Mucosa of gallbladder (tissue), 1 donor: ENCODE measurements around the gene PAM. TPM values are rescaled to one million over a fixed set of nuclear protein-coding genes. Genes with fewer than 3 reads are reported as not detected.
A peak's percentile ranks its signal among the peaks of the same experiment; 100 is the strongest.
"Not testable (repeated sequence)": the region's sequence is repeated elsewhere in the genome, so short reads cannot be mapped to it uniquely, and the experiment has no call there.

ENCODE experiments used
- DNase-seq: peaks from one replicate; pipeline ENCODE4 v3.0.0-alpha.2; 2020; ENCODE audit warnings: low spot score
- total RNA-seq: library from RNA; stranded (reverse); gene quantifications from one replicate; pipeline ENCODE4 v1.2.1, GENCODE V29; 2021
- donor health status: DM: no; HTN: no; CAD: no.

The PAM gene
- total RNA-seq, 1 donor from 2014 or later = 99.3 TPM

DNA sequence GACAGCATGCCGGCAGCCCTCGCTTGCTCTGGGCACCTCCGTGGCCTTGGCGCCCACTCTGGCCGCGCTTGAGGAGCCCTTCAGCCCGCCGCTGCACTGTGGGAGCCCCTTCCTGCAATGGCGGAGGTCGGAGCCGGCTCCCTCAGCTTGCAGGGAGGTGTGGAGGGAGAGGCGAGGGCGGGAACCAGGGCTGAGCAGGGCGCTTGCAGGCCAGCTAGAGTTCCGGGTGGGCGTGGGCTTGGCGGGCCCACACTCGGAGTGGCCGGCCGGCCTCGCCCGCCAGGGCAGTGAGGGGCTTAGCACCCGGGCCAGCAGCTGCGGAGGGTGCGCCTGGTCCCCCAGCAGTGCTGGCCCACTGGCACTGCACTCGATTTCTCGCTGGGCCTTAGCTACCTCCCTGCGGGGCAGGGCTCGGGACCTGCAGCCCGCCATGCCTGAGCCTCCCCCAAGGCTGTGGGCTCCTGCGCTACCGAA lies 3.2 kb upstream of the PAM start:
- not testable (repeated sequence) for DNase-seq

DNA sequence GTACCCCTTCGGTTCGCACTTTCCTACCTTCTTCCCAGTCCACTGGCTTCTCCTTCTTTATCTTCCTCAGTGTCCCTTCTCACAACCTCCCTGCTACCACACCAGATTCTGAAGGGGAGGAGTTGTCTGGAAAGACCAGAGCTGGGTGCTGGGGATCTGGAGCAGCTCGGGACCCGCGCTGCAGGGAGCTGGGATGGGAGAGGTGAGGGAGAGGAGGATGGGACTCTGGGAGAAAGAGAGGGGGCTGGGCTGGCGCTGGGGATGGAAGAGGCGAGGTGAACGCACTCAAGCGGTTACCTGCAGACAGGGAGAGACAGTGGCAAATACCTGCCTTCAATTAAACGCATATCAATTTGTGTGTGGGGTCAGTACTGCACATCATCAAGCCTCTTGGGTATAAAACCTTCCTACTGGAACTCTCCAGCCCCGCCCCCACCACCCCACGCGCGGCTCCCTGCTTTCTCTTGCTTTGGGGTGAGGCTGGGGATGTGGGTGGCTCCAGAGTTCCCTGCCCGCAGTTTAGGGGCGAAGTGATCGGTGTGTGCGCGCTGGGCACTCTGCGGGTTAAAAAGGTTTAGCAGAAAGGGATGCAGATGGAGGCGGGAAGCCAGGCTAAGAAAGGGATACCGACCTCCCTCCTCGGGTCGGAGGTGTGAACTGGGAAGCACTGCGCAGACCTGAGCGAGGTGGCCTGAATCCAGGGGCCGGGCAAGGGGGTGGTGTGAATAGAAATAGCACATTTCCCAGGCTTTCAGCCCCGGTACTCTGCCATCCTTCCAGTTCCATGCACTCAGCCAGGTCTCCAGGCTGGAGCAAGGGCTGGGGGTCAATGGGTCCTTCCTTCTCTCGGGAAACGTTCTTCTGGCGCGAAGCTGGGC lies 977 bp upstream of the PAM start:
- no peak for DNase-seq

DNA sequence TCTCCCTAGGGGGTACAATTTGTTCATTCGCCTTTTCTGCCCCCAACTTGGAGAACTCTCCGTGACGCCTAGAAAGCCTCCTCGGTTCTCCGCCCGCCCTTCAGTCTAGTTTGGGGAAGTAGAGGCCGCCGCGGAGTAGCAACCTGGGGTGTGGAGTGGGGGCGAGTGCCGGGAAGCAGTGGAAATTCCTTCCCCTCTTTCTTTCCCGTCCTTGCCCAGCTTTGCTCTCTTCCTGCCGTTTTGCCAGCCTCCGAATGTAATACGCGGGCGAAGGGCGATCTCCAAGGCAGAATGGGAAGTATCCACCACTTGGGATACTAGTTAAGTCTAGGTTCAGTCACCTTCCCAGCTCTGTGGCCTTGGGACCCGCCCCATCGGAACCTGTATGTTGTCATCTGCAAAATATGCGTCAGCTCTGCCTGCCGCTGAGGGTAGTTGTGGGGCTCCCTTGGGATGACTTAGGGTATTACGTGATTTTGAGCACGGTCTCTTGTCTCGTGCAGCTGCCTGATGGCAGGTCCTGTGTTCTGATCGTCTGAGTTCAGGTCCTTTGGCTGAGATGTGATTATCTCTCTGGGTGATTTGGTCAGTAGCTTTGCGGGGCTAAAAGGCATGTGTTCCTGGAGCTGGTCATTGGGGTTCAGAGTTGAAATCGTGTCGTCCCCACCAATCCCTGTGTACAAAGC lies 724 bp downstream of the PAM start:
- DNase-seq = peak; percentile 38

DNA sequence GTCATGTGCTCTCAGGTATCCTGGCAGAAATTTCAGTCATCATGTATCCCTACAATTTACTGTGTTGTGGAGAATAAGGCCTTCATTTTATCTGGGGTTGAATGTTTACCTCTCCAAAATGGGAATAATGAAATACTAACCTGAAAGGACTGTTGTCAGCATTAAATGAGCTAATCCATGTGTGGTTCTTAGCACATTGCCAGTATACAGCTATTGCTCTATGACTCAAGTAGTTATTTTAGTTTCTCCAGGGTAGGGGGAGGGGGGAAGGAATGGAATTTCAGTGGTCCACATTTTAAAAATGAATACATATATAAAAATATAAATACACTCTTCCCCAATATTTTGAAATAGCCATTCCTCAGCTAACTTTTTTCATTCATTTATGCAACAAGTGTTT lies 3.5 kb downstream of the PAM start:
- no peak for DNase-seq

DNA sequence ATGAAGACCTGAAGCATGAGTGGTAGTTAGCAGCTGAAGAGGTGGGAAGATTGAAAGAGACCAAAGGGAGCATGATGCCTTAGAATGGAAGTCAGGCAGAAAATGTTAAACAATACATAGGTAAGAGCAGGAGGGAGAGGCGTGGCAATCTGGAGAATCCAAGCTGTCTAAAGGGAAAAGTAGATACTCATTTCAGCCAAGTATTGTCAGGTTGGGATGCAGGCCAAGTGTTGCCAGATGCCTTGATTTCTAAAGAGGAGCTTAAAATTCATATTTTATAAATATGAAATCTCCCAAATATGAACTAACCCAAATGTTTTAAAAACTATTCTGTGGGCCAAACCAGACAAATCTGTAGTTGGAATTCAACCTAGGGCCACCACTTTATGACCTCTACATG lies 4.2 kb downstream of the PAM start:
- DNase-seq = no peak

DNA sequence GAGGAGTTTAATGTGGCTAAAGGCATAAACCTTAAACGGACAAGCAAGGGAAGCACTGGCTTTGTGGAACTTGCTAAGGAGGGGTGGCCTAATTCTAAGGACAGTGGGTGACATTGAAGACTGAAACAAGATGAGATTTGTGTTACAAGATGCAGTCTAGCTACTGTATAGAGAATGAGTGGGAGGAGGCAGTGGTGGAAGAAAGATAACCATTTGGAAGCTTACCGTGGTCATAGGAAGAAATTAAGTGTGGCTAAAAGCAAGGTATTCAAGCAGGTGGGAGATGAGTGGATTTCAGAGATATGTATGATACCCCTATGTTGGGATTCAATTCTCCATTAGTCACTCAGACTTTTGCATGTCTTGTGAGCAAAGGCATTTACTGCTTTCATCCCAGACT lies 4.6 kb downstream of the PAM start:
- DNase-seq = no peak

DNA sequence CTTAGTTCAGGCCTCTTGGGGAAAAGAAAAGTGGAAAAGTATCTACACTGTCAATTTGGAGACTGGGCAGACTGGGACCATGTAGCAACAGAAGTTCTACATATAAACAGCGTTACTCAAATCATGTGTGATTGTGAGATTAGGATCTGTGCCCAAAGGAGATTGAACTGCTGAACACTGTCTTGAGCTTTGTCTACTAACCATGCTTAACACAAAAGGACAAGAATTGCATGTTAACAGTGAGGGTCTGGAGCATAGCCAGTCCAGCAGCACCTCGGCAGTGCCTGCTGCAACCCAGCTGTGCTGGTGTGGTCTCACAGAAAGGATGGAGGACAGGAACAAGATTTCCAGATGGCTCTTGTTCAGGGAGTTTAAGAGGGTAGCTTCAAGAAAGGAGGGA lies 5.7 kb downstream of the PAM start:
- DNase-seq = no peak

DNA sequence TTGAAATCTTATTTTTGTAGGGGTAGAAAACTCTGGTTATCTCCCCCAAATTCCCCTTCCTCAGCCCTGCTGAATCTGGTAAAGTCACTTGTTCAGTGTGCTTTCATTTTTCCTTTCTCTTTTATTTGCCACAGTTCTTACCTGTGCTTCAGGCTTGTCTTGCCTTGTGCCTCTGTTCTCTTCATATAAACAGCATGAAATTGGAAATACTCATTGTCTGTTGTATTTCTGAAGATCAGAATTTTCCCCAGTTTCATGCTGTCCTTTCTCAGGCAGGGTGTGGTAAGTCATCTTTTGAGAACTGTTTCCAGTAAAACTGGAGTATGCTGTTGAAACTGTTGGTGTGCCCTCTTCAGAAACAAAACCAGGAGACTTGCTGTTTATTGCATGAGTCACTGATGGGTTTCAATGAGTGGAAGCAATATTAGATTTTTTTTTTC lies 7.0 kb downstream of the PAM start:
- DNase-seq = no peak

DNA sequence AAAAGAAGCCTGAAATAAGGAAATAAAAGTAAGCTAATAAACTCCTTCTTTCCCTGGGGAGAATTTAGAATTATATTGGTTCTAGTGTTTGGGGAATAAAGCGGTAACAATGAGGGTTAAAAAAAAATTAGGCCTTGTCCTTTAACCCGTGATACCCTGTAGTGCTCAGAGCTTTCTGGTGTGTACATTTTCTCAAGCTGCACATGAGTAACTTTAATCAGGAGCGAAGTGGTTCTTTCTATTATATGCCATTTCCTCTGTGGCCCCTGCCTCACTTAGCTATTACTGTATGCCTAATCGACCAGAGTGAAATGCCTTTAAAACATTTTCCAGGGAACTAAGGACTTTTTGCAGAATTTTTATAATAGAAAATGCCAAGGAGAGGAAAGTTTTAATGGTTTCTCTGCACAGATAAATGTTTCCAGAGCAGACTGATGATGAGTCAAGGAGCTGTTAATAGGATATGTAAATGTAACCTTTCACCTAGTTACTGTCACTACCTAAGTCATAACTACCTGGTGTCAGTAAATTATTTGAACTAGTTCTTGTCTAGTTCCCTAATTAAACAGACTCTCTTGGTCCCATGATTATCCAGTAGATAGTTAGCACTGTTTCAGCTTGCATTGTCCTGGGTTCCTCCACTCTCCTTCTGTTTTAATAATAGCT lies 7.6 kb downstream of the PAM start:
- no peak for DNase-seq

DNA sequence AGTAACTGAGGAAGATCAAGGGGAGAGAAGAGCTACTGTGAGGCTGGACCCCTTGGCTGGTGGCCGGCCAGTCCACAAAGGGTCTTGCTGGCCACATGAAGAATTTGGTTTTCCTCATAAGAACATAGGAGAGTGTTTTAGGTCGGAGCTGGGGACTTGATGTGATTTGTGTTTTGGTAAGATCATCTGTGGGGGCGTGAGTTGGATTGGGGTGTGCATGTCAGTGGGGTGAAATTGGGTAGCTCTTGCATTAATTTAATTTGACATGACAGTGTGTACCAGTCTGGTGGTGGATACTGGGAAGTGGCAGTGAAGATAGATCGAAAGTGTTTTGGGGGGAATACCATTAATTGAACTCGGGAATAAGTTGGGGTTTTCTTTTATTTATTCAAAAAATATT lies 8.6 kb downstream of the PAM start:
- no peak for DNase-seq

DNA sequence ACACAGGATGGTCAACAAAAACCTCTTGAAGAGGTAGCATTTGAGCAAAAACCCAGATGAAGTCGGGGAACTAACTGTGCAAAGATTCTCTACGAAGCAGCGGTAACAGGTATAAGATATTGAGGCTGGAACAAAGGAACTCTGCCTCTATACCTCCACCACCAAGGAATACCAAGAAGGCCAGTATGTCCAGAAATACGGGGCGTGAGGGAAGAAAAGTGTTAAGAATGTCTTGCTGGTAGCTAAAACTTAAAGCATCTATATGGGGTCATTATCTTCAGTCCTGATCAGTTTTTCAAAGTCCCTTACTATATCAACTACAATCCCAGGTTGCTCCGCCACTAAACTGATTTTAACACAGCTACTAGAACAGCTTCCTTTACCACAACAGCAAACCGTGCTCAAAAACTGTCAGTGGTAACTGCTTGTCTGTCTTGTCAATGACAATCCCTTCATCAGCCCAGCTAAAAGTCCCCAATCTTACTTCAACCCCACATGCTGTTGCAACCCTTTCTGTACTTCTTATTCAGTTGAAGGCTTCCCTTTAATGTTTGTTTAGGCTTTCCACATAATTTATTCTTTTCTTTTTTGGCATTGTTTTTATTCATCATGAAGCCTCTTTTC lies 9.4 kb downstream of the PAM start:
- DNase-seq = no peak

DNA sequence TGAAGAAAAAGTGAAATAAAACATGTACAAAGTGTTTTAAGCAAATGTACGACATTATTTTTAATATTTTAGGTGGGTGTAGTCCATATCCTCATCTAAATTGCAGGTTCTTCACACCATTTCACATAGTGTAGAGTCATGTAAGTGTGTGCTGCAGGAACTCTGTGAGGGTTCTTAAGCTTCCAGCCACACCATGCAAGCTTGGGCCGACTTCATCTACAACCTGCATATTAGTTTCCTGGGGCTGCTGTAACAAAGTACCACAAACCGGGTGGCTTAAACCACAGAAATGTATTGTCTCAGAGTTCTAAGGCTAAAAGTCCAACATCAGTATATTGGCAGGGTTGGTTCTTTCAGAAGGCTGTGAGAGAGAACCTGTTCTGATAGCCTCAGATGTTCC lies 10.2 kb downstream of the PAM start:
- DNase-seq = no peak

DNA sequence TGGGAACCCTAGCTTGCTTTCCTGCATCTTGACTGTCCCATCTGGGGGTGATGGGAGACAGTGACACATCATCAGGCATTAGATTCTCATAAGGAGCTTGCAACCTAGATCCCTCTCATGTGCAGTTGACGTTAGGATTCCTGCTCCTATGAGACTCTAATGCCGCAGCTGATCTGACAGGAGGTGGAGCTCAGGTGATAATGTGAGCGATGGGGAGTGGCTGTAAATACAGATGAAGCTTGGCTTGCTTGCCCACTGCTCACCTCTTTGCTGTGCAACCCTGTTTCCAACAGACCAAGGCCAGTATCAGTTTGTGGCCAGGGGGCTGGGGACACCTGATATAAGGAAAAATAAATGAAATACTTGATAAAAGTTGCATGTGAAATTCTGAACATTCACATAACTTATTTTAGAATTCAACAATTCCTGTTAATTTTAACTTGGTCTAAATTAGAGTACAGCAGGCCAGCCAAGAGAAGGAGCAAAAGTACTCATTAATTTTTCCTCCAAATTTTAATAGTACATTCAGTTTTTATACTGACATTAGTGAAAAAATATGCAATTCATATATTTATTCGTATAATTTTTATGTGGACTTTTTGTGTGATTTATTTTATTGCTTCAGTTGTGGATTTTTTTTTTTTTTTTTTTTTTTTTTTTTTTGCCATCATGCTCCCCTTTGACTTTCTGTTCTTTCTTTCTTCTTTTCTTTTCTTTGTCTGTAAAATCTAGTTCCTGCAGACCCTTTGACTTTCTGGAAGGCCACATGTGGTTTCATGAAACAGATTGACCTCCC lies 11.4 kb downstream of the PAM start:
- DNase-seq = no peak

DNA sequence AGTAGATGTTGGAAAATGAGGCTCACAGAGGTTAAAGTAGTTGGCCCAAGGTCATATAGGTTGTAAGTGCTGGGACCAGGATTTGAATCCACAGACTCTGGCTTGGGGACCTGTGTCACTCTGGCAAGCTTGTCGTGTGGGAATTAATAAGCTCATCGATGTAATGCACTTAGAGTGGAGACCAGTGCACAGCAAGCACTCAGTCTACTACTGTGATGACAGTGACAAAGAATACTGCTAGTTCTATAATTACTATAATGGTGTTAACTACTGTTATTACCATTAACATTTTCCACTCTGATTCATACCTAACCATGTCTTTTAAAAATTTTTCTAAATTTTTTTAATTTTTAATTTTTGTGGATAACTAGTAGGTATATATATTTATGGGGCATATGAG lies 12.8 kb downstream of the PAM start:
- no peak for DNase-seq

DNA sequence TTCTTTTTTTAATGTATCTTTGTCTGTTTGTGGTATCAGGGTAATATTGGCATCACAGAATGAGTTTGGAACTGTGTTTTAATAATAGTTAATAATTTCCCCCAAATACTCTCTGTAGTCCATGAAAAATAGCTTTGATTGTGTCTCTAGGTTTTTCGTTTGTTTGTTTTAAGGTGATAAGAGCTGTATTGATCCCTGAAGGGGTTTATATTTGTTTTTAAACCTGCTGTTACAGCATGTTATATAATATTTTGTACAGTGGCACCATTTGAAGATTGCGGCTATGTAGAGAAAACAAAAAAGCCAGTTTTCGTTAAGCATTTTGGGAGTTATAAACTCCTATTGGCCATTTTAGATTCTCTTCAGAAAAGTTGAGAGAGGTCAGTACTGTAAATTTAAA lies 15.7 kb downstream of the PAM start:
- DNase-seq = no peak

DNA sequence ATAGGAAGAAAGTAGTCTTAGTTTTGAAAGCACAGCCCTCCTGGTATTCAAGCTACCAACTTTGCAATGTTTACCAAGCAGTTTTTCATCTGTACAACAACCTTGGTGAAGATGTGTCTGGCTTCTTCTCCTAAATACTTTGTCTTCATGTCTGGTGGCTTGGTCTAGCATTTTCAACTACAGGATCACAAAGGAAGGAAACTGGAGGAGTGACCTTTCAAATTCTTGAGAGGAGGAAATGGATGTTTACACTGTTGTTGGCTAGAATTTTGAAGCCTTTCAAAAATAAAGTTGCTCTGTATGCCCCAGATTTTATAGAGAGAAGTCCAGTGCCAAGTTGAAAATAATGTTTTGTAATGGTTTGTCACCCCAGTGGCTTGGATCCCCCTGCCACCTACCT lies 16.3 kb downstream of the PAM start:
- DNase-seq = no peak

DNA sequence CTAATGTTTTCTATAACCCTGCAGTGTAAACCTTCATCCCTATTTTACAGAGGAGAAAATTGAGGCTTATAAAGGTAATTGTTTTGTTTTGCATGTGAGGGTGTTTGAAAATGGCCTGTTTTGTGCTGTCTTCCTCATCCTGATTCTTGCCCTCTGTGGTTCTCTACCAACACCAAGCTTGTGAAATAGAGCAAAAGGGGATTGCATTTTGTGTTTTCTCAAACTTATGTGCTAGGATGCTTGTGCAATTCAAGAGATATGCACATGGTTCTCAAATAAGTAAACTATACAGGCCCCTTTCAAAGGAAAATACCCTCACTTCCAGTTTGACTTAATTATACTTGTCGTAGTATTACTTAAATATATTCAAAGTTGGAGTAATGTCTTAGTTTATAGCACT lies 17.2 kb downstream of the PAM start:
- DNase-seq = no peak

DNA sequence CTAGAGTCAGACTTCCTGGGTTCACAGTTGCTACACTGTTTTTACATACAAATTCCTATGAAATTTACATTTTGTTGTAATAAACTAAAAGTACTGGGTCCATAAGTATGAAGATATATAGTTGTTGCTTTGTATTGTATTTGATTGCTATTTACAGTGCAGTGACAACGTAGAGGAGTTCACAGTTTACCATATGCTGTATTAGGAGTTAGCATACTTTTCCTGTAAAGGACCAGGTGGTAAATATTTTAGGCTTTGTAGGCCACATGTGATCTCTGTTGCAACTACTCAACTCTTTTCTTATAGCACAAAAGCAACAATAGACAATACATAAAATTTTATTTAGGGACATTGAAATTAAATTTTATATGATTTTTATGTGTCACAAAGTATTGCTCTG lies 18.0 kb downstream of the PAM start:
- DNase-seq = no peak

DNA sequence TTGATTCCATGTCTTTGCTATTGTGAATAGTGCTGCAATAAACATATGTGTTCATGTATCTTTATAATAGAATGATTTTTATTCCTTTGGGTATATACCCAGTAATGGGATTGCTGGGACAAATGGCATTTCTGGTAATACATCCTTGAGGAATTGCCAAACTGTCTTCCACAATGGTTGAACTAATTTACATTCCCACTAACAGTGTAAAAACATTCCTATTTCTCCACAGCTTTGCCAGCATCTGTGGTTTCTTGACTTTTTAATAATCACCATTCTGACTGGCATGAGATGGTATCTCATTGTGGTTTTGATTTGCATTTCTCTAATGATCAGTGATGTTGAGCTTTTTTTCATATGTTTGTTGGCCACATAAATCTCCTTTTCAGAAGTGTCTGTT lies 20.7 kb downstream of the PAM start:
- not testable (repeated sequence) for DNase-seq

DNA sequence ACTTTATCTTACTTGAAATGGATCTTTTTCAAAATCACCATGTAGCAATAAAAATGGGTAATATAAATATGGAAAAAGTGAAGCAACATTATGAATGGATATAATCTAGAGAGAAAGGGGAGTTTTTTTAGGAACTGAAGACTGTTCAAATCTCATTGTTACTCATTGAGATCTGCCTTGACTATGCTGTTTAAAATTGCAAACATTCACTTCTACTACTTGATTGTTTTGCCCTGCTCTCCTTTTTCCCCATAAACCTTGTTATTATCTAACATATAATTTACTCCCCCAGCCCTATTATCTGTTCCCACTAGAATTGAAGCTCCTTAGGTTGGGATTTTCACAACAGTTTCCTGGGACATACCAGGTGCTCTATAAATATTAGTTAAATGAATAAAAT lies 22.0 kb downstream of the PAM start:
- no peak for DNase-seq

DNA sequence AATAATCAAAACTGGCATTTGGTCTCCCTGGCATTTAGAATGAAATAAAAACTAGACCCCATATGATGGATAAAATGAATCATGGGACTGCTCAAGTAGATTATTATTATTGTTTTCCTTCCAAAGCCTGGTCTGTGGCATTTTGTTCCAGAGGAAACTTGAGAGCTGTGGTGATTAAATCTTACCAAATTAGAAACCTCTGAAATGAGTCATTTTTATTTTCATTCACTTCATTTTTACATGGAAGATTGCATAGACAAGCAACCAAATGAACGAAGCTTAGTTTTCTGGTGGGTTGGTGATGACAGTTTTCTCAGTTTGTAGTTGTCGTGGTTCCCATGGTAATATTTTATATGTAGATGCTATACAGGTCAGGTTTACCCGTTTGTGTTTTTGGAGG lies 23.4 kb downstream of the PAM start:
- DNase-seq = no peak
